ENCODE data around the gene PTH.

PTH gene

GRCh38 chr11:13465909-13466371 lies 29.9 kb downstream of the PTH start:
- TF ChIP-seq GATA3 (IDR thresholded peaks at IDR 0.05; ENCODE audit: low read depth, low read length) (no peak), GATA2 (IDR thresholded peaks at IDR 0.05; ENCODE audit: low read depth, low read length) (no peak)

- TF ChIP-seq GATA3 (IDR thresholded peaks at IDR 0.05; ENCODE audit: low read depth, low read length) (no peak), GATA2 (IDR thresholded peaks at IDR 0.05; ENCODE audit: low read depth, low read length) (no peak)
Observed at GRCh38 chr11:13463779-13464290, 32.0 kb downstream of the PTH start.

- TF ChIP-seq GATA2 (IDR thresholded peaks at IDR 0.05; ENCODE audit: low read depth, low read length): no peak
- TF ChIP-seq GATA3 (IDR thresholded peaks at IDR 0.05; ENCODE audit: low read depth, low read length): no peak
Observed at GRCh38 chr11:13462901-13463778, 32.7 kb downstream of the PTH start, which contains the start of gene BTBD10. BTBD10 (minus strand) TSS chr11:13463222; CDS start chr11:13445124, 18,098 bp downstream.

GRCh38 chr11:13462311-13462900 lies 33.4 kb downstream of the PTH start:
- TF ChIP-seq GATA2 (IDR thresholded peaks at IDR 0.05; ENCODE audit: low read depth, low read length) (no peak; the same call in 1 of the 2 replicates), GATA3 (IDR thresholded peaks at IDR 0.05; ENCODE audit: low read depth, low read length) (no peak)

- TF ChIP-seq GATA3 (IDR thresholded peaks at IDR 0.05; ENCODE audit: low read depth, low read length) (no peak), GATA2 (IDR thresholded peaks at IDR 0.05; ENCODE audit: low read depth, low read length) (no peak)
Observed at GRCh38 chr11:13461291-13461690, 34.5 kb downstream of the PTH start.

- TF ChIP-seq GATA2 (IDR thresholded peaks at IDR 0.05; ENCODE audit: low read depth, low read length) (no peak), GATA3 (IDR thresholded peaks at IDR 0.05; ENCODE audit: low read depth, low read length) (no peak)
Observed at GRCh38 chr11:13450832-13451397, 44.9 kb downstream of the PTH start.

GRCh38 chr11:13449522-13449921 lies 46.3 kb downstream of the PTH start:
- TF ChIP-seq GATA3 (IDR thresholded peaks at IDR 0.05; ENCODE audit: low read depth, low read length) (no peak), GATA2 (IDR thresholded peaks at IDR 0.05; ENCODE audit: low read depth, low read length) (no peak)

- TF ChIP-seq GATA3 (IDR thresholded peaks at IDR 0.05; ENCODE audit: low read depth, low read length): no peak
- no peak for TF ChIP-seq GATA2 (IDR thresholded peaks at IDR 0.05; ENCODE audit: low read depth, low read length)
Observed at GRCh38 chr11:13448876-13449275, 46.9 kb downstream of the PTH start.

- TF ChIP-seq GATA2 (IDR thresholded peaks at IDR 0.05; ENCODE audit: low read depth, low read length): no peak
- TF ChIP-seq GATA3 (IDR thresholded peaks at IDR 0.05; ENCODE audit: low read depth, low read length): no peak
Observed at GRCh38 chr11:13446444-13446843, 49.4 kb downstream of the PTH start.

GRCh38 chr11:13445588-13445987 lies 50.2 kb downstream of the PTH start:
- no peak for TF ChIP-seq GATA3 (IDR thresholded peaks at IDR 0.05; ENCODE audit: low read depth, low read length)
- TF ChIP-seq GATA2 (IDR thresholded peaks at IDR 0.05; ENCODE audit: low read depth, low read length): no peak

Measured in SH-SY5Y (cell line).